Kasumi-1 (cell line): Measurements from ENCODE around the gene PIM2.
"Not testable (repeated sequence)": the region's sequence is repeated elsewhere in the genome, so short reads cannot be mapped to it uniquely, and the experiment has no call there.

Experiments used
- DNase-seq, 2 experiments: peaks; one replicate each; lab custom pipeline; 2025; lab: John Stamatoyannopoulos, UW

Gene PIM2

GRCh38 chrX:48905090-48905790 lies 13.6 kb downstream of the PIM2 start:
- no peak for DNase-seq

DNA sequence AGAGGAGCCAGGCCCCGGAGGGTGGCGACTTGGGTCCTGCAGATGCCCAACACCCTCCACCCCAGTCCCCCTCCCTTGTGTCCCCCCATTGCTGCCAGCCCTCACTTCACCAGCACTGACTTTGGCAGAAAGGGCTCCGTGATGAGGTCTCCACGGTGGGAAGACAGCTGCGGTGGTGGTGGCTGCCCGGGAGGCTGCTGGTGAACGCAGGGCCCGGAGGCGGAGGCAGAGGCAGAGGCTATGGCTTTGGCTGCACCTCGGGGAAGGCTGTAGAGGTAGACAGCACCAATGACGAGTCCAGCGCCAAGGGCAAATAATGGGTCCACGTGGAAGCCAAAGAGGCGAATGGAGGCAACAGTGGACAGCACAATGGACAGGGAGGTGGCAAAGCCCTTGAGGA lies 14.2 kb downstream of the PIM2 start:
- DNase-seq, result no peak

DNA sequence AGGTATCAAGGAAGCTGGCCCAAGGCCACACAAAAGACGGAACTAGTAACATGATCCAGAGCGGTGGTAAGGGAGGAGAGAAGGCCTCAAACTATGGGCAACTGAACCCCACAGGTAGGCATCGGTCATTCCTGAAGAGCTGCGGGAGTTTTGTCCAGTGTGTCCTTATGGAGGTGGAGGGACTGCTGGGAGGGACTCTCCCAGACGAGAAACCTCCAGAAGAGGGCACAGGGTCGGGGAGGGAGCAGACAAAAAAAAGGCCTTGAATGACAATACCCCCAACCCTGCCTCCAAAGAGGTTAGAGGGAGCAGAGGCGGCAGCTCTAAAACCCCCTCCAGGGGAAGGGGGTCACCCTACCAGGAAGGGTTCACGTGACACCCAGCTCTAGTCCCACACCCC lies 14.6 kb downstream of the PIM2 start:
- DNase-seq, result no peak

GRCh38 chrX:48903290-48903689 lies 15.5 kb downstream of the PIM2 start:
- DNase-seq, result no peak

GRCh38 chrX:48902776-48903175 lies 16.0 kb downstream of the PIM2 start:
- DNase-seq, result no peak

DNA sequence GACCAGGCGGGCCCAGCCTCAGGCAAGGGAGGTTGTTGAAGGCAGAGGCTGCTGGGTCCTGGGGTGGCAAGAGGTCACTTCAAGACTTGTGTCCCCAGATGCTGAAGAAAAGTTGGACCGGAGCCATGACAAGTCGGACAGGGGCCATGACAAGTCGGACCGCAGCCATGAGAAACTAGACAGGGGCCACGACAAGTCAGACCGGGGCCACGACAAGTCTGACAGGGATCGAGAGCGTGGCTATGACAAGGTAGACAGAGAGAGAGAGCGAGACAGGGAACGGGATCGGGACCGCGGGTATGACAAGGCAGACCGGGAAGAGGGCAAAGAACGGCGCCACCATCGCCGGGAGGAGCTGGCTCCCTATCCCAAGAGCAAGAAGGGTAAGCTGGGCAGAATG lies 16.7 kb downstream of the PIM2 start:
- DNase-seq, result no peak

DNA sequence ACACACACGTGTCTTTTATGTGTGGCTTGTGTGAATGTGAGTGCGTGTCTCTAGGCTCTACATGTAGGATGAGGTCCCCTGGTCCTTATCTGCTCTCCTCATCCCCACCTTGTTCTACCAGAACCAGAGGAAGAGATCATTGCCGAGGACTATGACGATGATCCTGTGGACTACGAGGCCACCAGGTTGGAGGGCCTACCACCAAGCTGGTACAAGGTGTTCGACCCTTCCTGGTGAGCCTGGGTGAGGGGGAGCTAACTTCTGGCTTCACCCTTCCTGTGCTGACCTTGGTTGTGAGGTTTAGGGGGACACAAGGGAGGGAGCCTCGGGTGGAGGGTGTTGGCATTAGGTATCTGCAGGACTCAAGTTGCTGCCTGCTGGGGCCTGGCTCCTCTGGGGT lies 17.8 kb downstream of the PIM2 start:
- no peak for DNase-seq

- no peak for DNase-seq
Observed at GRCh38 chrX:48899078-48899410, 19.8 kb downstream of the PIM2 start.

GRCh38 chrX:48897625-48898306 lies 21.1 kb downstream of the PIM2 start, which contains the start of the genes PQBP1 and TIMM17B:
TSS of gene PQBP1 (plus strand) at chrX:48897930. CDS start at chrX:48898510, 580 bp downstream.
TSS of gene TIMM17B (minus strand) at chrX:48897768. CDS start at chrX:48897749, 19 bp downstream.
- peak; percentile 85 to 94 for DNase-seq

GRCh38 chrX:48897157-48897624 lies 21.6 kb downstream of the PIM2 start:
- peak; percentile 43 to 52 for DNase-seq

- DNase-seq, result peak in 1 of 2 experiments; percentile 3
Observed at GRCh38 chrX:48896611-48897011, 22.2 kb downstream of the PIM2 start.

- no peak for DNase-seq
Observed at GRCh38 chrX:48894891-48895290, 23.9 kb downstream of the PIM2 start.

DNA sequence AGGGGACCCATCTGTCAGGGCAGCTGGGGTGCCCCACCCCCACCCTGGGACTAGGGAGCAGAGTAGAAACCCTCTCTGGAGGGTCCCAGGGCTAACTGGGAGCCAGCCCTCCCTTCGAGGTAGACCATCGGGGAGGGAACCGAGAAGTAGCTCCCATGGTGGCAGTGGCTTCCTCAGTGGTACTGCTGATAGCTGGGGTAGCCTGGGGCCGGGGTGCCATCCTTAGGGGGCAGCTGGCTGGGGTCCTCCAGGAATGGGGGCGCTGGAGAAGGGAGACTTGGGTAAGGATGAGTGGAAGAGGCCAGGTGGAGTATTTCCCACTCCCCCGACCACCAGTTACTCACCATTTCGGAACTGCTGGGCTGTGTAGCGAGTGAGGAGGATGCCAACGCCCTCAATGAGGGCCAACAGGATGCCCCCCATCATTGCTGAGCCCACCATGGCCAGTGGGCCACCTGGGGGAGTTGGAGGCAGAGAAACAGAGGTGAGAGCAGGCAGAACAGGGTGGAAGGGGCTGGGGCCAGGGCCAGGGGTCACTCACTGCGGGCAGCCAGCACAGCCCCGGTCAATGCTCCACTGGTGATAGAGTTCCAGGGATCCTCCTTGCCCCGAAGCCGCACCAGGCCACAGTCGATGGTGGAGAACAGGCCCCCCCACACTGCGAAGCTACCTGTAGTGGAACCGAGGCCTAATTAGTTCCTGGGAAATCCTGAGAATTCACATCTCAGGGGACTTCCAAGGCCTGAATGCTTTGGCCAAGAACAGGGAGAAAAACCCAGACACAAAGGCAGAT lies 25.1 kb downstream of the PIM2 start:
- no peak for DNase-seq

GRCh38 chrX:48892896-48893295 lies 25.9 kb downstream of the PIM2 start:
- no peak for DNase-seq

- DNase-seq, result peak; percentile 74 to 83
Observed at GRCh38 chrX:48891402-48892288, 27.2 kb downstream of the PIM2 start.

DNA sequence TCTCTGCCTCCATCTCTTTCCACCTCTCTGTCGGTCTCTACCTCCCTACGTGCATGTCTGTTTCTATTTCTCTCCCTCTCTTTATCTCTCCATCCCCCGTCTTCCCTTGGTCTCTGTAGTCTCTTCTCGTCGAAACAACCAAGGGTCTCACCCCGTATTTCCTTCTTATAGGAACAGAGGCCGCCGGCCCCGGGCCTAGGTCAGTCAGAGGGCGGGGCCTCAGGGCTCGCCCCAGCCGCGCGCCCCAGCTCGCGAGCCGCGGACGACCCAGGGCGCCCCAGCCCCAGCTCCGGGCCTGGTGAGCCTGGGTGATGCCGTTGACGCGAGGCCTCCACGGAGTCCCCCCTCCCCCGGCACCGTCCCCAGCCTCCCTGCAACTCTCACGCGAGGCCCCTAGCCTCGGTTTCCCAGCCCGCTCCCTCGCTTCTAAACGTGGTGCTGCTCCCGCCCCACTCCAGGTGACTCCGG lies 27.9 kb downstream of the PIM2 start:
- peak in 1 of 2 experiments; percentile 5 for DNase-seq

DNA sequence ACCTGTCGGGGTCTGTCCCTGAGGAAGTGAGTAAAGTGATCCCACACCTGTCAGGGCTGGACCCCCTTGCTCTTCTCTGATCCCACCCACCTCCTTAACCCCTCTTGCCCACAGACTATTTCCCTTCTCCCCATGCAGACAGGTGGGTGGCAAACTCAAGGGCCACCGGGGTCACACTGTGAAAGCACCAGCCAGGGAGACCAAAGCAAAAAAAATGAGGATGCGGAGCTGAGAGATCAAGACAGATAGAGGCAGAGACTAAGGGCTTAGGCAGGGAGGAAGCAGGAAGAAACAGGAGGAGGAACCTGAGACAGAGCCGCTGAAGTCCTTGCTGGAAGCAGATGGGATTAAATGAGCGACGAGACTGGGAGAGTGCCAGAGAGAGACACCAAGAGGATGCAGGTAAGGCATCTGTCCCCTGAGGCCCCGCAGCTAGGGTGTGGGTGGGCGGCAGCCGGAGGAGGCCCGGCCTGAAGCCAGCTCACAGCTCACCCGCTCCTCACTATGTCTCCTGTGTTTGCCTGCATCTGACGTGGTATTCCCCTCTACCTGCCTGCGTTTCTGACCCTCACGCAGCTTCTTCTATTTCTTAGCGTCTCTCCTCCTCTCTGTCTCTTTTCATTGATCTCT lies 28.4 kb downstream of the PIM2 start:
- no peak for DNase-seq

- DNase-seq, result not testable (repeated sequence)
Observed at GRCh38 chrX:48886586-48886985, 32.2 kb downstream of the PIM2 start.

DNA sequence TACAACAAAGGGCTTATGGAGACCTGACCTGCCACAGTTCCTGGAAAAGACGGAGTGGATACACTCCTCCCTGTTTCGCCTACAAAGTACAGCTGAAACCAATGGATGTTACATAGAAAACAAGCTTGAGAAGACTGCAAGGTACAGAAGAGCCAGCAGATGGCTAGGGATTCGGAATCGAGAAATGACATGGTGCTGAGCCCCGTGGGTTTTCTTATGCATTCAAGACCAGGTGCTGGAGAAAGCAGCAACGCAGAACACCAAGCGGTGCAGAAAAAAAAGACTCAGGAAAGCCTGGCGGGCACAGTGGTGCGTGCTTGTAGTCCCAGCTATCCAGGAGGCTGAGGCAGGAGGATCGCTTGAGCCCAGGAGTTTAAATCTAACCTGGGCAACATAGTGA lies 35.1 kb downstream of the PIM2 start:
- no peak for DNase-seq

GRCh38 chrX:48876944-48877343 lies 41.9 kb downstream of the PIM2 start:
- DNase-seq, result not testable (repeated sequence)

- DNase-seq, result not testable (repeated sequence)
Observed at GRCh38 chrX:48872017-48872416, 46.8 kb downstream of the PIM2 start.
